Esophagus muscularis mucosa (tissue), 4 donors: ENCODE data around the gene GALNT18. TPM values are rescaled to one million over a fixed set of nuclear protein-coding genes. Genes with fewer than 3 reads are reported as not detected.

Source experiments
- DNase-seq: peaks from one replicate; pipeline ENCODE4 v3.0.0-alpha.2; 2017; ENCODE audit errors: extremely low spot score
- H3K27ac ChIP-seq, 4 donors: fragments of 200-600 bp; sonication (generic); replicated peaks in 1 of 4; 1 replicate in 3 of 4; 2 replicates in 1 of 4; pipeline ENCODE4 v1.5.1; 2016 to 2019; ENCODE audit warnings: mild to moderate bottlenecking in 1 of 4
- H3K27me3 ChIP-seq, 4 donors: fragments of 200-600 bp; sonication (generic); one replicate each; pipeline versions ENCODE4 v1.5.1 to v1.6.0; 2016 to 2019
- H3K36me3 ChIP-seq, 4 donors: fragments of 200-600 bp; sonication (generic); one replicate each; pipeline ENCODE4 v1.5.1; 2016 to 2019
- H3K4me1 ChIP-seq, 4 donors: fragments of 200-600 bp; sonication (generic); one replicate each; pipeline ENCODE4 v1.5.1; 2016 to 2019
- H3K4me3 ChIP-seq, 4 donors: fragments of 200-600 bp; sonication (generic); 1 replicate in 2 of 4; 2 replicates in 2 of 4; pipeline ENCODE4 v1.5.1; 2016 to 2019; ENCODE audit warnings: mild to moderate bottlenecking in 4 of 4, moderate library complexity in 1 of 4
- H3K9me3 ChIP-seq, 4 donors: fragments of 200-600 bp; sonication (generic); 1 replicate in 3 of 4; 2 replicates in 1 of 4; pipeline ENCODE4 v1.5.1; 2016 to 2019
- EP300 ChIP-seq: sonication (generic); formaldehyde crosslinking; IDR thresholded peaks from one replicate; pipeline ENCODE4 v1.6.1; 2017; ENCODE audit warnings: antibody characterized with exemption
- POLR2A ChIP-seq: fragments of 450-650 bp; IDR thresholded peaks from one replicate; pipeline ENCODE4 v1.6.1; 2017; ENCODE audit warnings: antibody characterized with exemption, moderate library complexity, mild to moderate bottlenecking, low read depth
- POLR2AphosphoS5 ChIP-seq, 2 donors: sonication (generic); formaldehyde crosslinking; IDR thresholded peaks; one replicate each; pipeline ENCODE4 v1.6.1; 2017; ENCODE audit warnings: antibody characterized with exemption in 2 of 2
- WGBS: methylation state at CpG from one replicate; pipeline ENCODE4 v1.1.5; 2018; 5-methylcytosine and 5-hydroxymethylcytosine counted together
- intact Hi-C: fragments of 100-400 bp; cut with DNase I; formaldehyde crosslinking; loops from one replicate; pipeline ENCODE4 v1.15.1; 2023
- total RNA-seq, 4 donors: library from RNA; depleted of rRNA; stranded (reverse); fragments of >200 nt; gene quantifications; one replicate each; pipeline versions ENCODE4 v1.1.0 to v1.2.1, GENCODE V29; 2016
- TF ChIP-seq, protein P1 (sequence below), 3 experiments: fragments of 200-600 bp in 2 of 3; fragments of 450-650 bp in 1 of 3; sonication (generic) in 2 of 3; IDR thresholded peaks; one replicate each; pipeline ENCODE4 v1.5.1; 2017 to 2019; ENCODE audit warnings: antibody characterized with exemption in 3 of 3, mild to moderate bottlenecking in 2 of 3, moderate library complexity in 1 of 3

The GALNT18 gene
- total RNA-seq, 4 donors from 2014 or later: 29.1 to 67.0 (median 49.3) TPM

DNA sequence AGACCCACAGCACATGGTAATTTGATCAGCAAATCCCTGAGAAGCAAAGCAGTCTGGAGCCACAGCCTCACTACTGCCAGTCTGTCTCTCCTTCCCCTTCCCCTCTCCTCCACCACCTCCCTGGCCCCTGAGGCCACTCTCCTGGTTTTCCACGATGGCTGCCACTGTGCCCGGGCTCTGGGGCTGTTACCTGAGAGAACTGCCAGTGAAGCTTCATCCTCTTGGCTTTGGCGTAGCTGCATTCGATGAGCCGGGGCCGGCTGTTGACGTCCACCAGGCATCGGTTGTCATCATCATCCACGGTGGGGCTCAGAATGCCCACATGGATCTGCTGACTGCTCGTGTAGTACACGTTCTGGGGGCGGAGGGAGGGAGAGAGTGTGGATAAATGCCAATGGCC lies 329.0 kb downstream of the GALNT18 start:
- Histone ChIP-seq H3K27ac (no peak overlapping the region), H3K4me3 (no peak overlapping the region), H3K4me1 (peaks cover 0 to 10% (median 5%) of the 10 kb centered on the region in 4 donors), H3K27me3 (no peaks in the 10 kb centered on the region), H3K9me3 (no peaks in the 10 kb centered on the region), H3K36me3 (peaks cover 0 to 57% (median 28%) of the 10 kb centered on the region in 4 donors)
- no peak for DNase-seq
- TF ChIP-seq EP300 (no peak), POLR2AphosphoS5 (IDR thresholded peaks at IDR 0.05) (no peak), POLR2A (no peak)
- TF ChIP-seq, protein P1, sequence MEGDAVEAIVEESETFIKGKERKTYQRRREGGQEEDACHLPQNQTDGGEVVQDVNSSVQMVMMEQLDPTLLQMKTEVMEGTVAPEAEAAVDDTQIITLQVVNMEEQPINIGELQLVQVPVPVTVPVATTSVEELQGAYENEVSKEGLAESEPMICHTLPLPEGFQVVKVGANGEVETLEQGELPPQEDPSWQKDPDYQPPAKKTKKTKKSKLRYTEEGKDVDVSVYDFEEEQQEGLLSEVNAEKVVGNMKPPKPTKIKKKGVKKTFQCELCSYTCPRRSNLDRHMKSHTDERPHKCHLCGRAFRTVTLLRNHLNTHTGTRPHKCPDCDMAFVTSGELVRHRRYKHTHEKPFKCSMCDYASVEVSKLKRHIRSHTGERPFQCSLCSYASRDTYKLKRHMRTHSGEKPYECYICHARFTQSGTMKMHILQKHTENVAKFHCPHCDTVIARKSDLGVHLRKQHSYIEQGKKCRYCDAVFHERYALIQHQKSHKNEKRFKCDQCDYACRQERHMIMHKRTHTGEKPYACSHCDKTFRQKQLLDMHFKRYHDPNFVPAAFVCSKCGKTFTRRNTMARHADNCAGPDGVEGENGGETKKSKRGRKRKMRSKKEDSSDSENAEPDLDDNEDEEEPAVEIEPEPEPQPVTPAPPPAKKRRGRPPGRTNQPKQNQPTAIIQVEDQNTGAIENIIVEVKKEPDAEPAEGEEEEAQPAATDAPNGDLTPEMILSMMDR (IDR thresholded peaks at IDR 0.05): no peak
- intact Hi-C loops: no loop called here
- 92% methylated on average over 12 of the region's 12 CpGs for WGBS

DNA sequence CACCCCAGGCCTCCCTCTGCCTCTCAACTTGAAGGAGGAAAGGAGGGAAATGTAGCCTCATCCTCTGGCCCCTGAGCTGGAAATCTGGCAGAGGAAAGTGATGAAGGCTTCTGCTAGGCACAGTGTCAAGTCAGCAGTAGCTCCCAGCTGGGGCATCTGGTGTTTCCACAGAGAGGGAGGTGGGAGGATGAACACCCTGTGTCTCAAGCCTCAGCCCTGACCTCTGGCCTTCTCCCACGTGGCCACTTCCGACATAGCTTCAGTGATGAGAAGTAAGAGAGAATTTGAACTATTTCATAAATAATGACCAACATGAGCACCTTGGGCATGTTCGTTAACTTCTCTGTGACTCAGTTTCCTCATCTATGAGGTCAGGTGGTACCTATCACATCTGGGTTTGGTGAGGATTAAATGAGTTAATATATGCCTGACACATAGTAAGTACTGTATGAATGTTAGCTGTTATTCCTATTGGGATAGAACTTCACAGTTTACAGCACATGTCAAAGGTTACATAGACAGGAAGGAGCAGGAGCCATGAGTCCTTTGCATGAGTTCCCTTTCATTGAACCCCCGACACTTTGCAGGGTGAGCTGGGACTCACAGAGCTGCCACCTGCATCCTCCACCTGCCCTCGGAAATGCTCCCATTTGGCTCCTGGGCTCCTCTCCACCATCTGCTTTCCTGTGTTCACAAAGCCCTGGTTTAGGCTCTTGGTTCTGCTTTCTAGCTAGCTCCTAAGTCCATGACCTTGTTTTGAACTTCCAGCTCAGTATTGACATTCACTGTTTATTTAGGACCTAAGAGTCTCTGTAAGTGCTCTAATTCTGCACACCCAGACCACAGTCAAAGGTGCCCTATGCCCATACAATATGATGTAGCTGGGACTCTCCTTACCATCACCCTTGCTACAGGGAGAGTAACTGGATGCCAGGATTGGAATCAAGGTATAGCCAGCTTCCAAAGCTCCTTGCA lies 330.5 kb downstream of the GALNT18 start:
- no peak for TF ChIP-seq EP300
- TF ChIP-seq, protein P1 (IDR thresholded peaks at IDR 0.05): no peak
- TF ChIP-seq POLR2A: no peak
- no peak for TF ChIP-seq POLR2AphosphoS5 (IDR thresholded peaks at IDR 0.05)
- DNase-seq: no peak
- WGBS: 95% methylated on average over 5 of the region's 5 CpGs

DNA sequence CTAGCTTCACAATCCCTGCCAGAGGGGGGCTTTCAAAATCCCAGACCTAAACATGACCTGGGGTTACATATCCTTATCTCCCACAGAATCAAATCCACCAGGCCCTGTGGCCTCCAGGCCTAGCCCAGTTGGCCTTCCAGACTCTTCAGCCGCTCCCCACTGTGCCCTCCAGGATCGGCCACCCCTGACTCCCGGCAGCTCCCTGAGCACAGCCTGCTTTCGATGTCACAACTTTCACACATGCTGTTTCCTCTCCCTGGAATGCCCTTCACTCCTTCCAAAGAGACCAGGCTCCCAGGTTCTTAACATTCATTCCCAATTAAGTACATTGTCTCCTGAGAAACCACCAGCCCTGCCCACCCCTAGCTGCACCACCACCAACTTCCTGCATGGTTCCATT lies 331.5 kb downstream of the GALNT18 start:
- no peak for DNase-seq

More for the DNA sequence above, 330.5 kb downstream of the GALNT18 start:
- H3K9me3 ChIP-seq: no peaks in the 10 kb centered on the region
- no peak overlapping the region for H3K4me3 ChIP-seq
- peaks cover 0 to 10% (median 5%) of the 10 kb centered on the region in 4 donors for H3K4me1 ChIP-seq
- intact Hi-C loops: no loop called here
- H3K36me3 ChIP-seq: peaks cover 0 to 49% (median 27%) of the 10 kb centered on the region in 4 donors
- no peaks in the 10 kb centered on the region for H3K27me3 ChIP-seq
- no peak overlapping the region for H3K27ac ChIP-seq

DNA sequence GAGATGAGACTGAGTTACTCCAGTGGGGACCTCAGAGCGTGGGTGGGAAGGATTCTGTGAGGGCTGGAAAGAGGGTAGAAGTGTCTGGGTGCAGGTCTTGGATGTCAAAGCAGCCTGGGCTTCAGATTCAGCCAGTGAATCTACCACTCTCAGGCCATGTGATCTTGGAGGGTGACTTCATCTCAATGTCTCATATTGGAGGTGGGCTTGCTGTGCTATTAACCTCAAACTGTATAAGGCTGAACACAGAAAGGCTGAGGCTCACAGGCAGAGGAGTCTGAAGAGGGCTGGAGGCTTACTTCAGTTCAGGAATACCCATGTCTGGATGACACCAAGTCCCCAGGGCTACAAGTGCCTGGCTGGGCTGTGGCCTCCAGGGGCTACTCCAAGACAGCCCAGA lies 332.1 kb downstream of the GALNT18 start:
- TF ChIP-seq POLR2AphosphoS5 (IDR thresholded peaks at IDR 0.05) (no peak), POLR2A (no peak), EP300 (no peak)
- TF ChIP-seq, protein P1 (IDR thresholded peaks at IDR 0.05): no peak
- intact Hi-C loops: no loop called here
- 93% methylated on average over 1 of the region's 1 CpG for WGBS
- Histone ChIP-seq H3K9me3 (no peaks in the 10 kb centered on the region), H3K36me3 (peaks cover 0 to 44% (median 23%) of the 10 kb centered on the region in 4 donors), H3K27ac (no peak overlapping the region), H3K27me3 (no peaks in the 10 kb centered on the region), H3K4me3 (no peak overlapping the region), H3K4me1 (peaks cover 0 to 10% (median 6%) of the 10 kb centered on the region in 4 donors)
- DNase-seq: no peak

More for the DNA sequence above, 331.5 kb downstream of the GALNT18 start:
- Histone ChIP-seq H3K4me1 (peaks cover 0 to 10% (median 5%) of the 10 kb centered on the region in 4 donors), H3K36me3 (peaks cover 0 to 44% (median 24%) of the 10 kb centered on the region in 4 donors), H3K27ac (no peak overlapping the region), H3K4me3 (no peak overlapping the region), H3K27me3 (no peaks in the 10 kb centered on the region), H3K9me3 (no peaks in the 10 kb centered on the region)
- 95% methylated on average over 4 of the region's 4 CpGs for WGBS
- intact Hi-C loops: no loop called here
- TF ChIP-seq POLR2AphosphoS5 (IDR thresholded peaks at IDR 0.05) (no peak), EP300 (no peak)

DNA sequence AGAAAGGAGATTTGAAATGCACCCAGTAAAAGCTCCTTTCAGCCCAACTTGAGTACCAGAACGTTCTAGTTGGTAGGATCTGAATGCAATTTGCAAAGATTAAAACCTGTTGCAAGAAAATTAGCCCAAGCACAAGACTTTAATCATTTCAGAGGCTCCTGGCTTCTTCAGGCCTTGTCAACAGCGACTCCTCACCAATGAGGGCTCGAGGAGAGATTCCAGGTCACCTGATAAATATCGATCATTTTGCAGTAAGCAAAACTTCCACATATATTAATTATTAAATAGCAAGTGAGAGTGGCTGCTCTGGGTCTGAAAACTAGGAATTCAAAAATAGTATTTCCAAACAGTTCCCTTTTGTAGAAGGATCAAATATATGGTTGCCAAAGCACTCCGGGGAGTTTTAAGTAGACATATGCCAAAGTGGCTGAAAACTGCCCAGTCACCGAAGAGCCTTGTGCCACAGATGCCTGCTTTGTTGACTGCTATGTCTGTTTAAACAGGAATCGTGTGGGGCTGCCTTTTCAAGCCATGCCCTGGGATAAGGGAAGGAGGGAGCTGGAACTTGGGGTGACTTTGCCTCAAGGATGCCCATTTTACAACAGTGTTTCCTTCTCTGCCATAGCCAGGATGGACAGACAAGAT lies 332.7 kb downstream of the GALNT18 start:
- H3K27me3 ChIP-seq: no peaks in the 10 kb centered on the region
- H3K36me3 ChIP-seq: peaks cover 0 to 44% (median 23%) of the 10 kb centered on the region in 4 donors
- intact Hi-C loops: no loop called here
- DNase-seq: no peak
- no peak overlapping the region for H3K4me3 ChIP-seq
- 91% methylated on average over 7 of the region's 7 CpGs for WGBS
- H3K9me3 ChIP-seq: no peaks in the 10 kb centered on the region
- no peak overlapping the region for H3K27ac ChIP-seq
- H3K4me1 ChIP-seq: peaks cover 0 to 10% (median 9%) of the 10 kb centered on the region in 4 donors
- TF ChIP-seq POLR2A (no peak), EP300 (no peak)
